Esophagus muscularis mucosa (tissue), 4 donors: ENCODE measurements around the gene C12orf60. TPM values are rescaled to one million over a fixed set of nuclear protein-coding genes. Genes with fewer than 3 reads are reported as not detected.
A peak's percentile ranks its signal among the peaks of the same experiment; 100 is the strongest.

Experiments used
- DNase-seq: peaks from one replicate; pipeline ENCODE4 v3.0.0-alpha.2; 2017; ENCODE audit errors: extremely low spot score
- H3K27ac ChIP-seq, 4 donors: fragments of 200-600 bp; sonication (generic); replicated peaks in 1 of 4; 1 replicate in 3 of 4; 2 replicates in 1 of 4; pipeline ENCODE4 v1.5.1; 2016 to 2019; ENCODE audit warnings: mild to moderate bottlenecking in 1 of 4
- H3K27me3 ChIP-seq, 4 donors: fragments of 200-600 bp; sonication (generic); one replicate each; pipeline versions ENCODE4 v1.5.1 to v1.6.0; 2016 to 2019
- H3K36me3 ChIP-seq, 4 donors: fragments of 200-600 bp; sonication (generic); one replicate each; pipeline ENCODE4 v1.5.1; 2016 to 2019
- H3K4me1 ChIP-seq, 4 donors: fragments of 200-600 bp; sonication (generic); one replicate each; pipeline ENCODE4 v1.5.1; 2016 to 2019
- H3K4me3 ChIP-seq, 4 donors: fragments of 200-600 bp; sonication (generic); 1 replicate in 2 of 4; 2 replicates in 2 of 4; pipeline ENCODE4 v1.5.1; 2016 to 2019; ENCODE audit warnings: mild to moderate bottlenecking in 4 of 4, moderate library complexity in 1 of 4
- H3K9me3 ChIP-seq, 4 donors: fragments of 200-600 bp; sonication (generic); 1 replicate in 3 of 4; 2 replicates in 1 of 4; pipeline ENCODE4 v1.5.1; 2016 to 2019
- CTCF ChIP-seq, 3 experiments: fragments of 200-600 bp in 2 of 3; fragments of 450-650 bp in 1 of 3; sonication (generic) in 2 of 3; IDR thresholded peaks; one replicate each; pipeline ENCODE4 v1.5.1; 2017 to 2019; ENCODE audit warnings: antibody characterized with exemption in 3 of 3, mild to moderate bottlenecking in 2 of 3, moderate library complexity in 1 of 3
- EP300 ChIP-seq: sonication (generic); formaldehyde crosslinking; IDR thresholded peaks from one replicate; pipeline ENCODE4 v1.6.1; 2017; ENCODE audit warnings: antibody characterized with exemption
- POLR2A ChIP-seq: fragments of 450-650 bp; IDR thresholded peaks from one replicate; pipeline ENCODE4 v1.6.1; 2017; ENCODE audit warnings: antibody characterized with exemption, moderate library complexity, mild to moderate bottlenecking, low read depth
- POLR2AphosphoS5 ChIP-seq, 2 donors: sonication (generic); formaldehyde crosslinking; IDR thresholded peaks; one replicate each; pipeline ENCODE4 v1.6.1; 2017; ENCODE audit warnings: antibody characterized with exemption in 2 of 2
- WGBS: methylation state at CpG from one replicate; pipeline ENCODE4 v1.1.5; 2018; 5-methylcytosine and 5-hydroxymethylcytosine counted together
- intact Hi-C: fragments of 100-400 bp; cut with DNase I; formaldehyde crosslinking; loops from one replicate; pipeline ENCODE4 v1.15.1; 2023
- total RNA-seq, 4 donors: library from RNA; depleted of rRNA; stranded (reverse); fragments of >200 nt; gene quantifications; one replicate each; pipeline versions ENCODE4 v1.1.0 to v1.2.1, GENCODE V29; 2016

C12orf60 gene
- total RNA-seq, 4 donors from 2014 or later, result 0.66 to 2.1 (median 1.1) TPM

- Histone ChIP-seq H3K4me3 (no peak overlapping the region), H3K36me3 (peaks cover 0 to 4% (median 0%) of the 10 kb centered on the region in 4 donors), H3K27me3 (no peaks in the 10 kb centered on the region), H3K9me3 (no peaks in the 10 kb centered on the region), H3K4me1 (peaks cover 5 to 32% (median 30%) of the 10 kb centered on the region in 4 donors), H3K27ac (no peak overlapping the region)
- intact Hi-C loops, result loop anchor here (5.0 kb wide), 1 partner anchor 36 kb away; the partner anchor contains the start of genes C12orf60 and WBP11
- TF ChIP-seq CTCF (IDR thresholded peaks at IDR 0.05), result no peak
- no peak for TF ChIP-seq POLR2AphosphoS5 (IDR thresholded peaks at IDR 0.05)
- no peak for TF ChIP-seq EP300
- no peak for TF ChIP-seq POLR2A
- WGBS, result 96% methylated on average over 3 of the region's 3 CpGs
- DNase-seq, result no peak
Observed at GRCh38 chr12:14766649-14767215, 36.7 kb upstream of the C12orf60 start.

- Histone ChIP-seq H3K27ac (peak overlapping the region in 1 of 4 donors; percentile 20), H3K27me3 (no peaks in the 10 kb centered on the region), H3K9me3 (no peaks in the 10 kb centered on the region), H3K4me3 (no peak overlapping the region), H3K4me1 (peaks cover 5 to 34% (median 33%) of the 10 kb centered on the region in 4 donors), H3K36me3 (no peaks in the 10 kb centered on the region)
- TF ChIP-seq POLR2AphosphoS5 (IDR thresholded peaks at IDR 0.05) (no peak), CTCF (IDR thresholded peaks at IDR 0.05) (no peak), POLR2A (no peak), EP300 (no peak)
- WGBS, result 58% methylated on average over 1 of the region's 1 CpG
- intact Hi-C loops, result loop anchor here (5.0 kb wide), 1 partner anchor 35 kb away; the partner anchor contains the start of genes C12orf60 and WBP11
- DNase-seq, result no peak
Observed at GRCh38 chr12:14767617-14768016, 35.9 kb upstream of the C12orf60 start.

GRCh38 chr12:14768823-14769405, 34.6 kb upstream of the C12orf60 start:
- H3K9me3 ChIP-seq, result no peaks in the 10 kb centered on the region
- H3K36me3 ChIP-seq, result no peaks in the 10 kb centered on the region
- H3K27me3 ChIP-seq, result no peaks in the 10 kb centered on the region
- peaks cover 5 to 39% (median 37%) of the 10 kb centered on the region in 4 donors for H3K4me1 ChIP-seq
- no peak for TF ChIP-seq POLR2AphosphoS5 (IDR thresholded peaks at IDR 0.05)
- no peak for TF ChIP-seq CTCF (IDR thresholded peaks at IDR 0.05)
- H3K4me3 ChIP-seq, result peak overlapping the region; percentile 74 to 85 (median 80)
- 58% methylated on average over 16 of the region's 16 CpGs for WGBS
- DNase-seq, result no peak
- intact Hi-C loops, result loop anchor here (5.0 kb wide), 1 partner anchor 33 kb away; the partner anchor contains the start of genes C12orf60 and WBP11
- H3K27ac ChIP-seq, result peak overlapping the region; percentile 93 to 98 (median 94)

- TF ChIP-seq EP300 (peak; percentile 23), CTCF (IDR thresholded peaks at IDR 0.05) (no peak)
- Histone ChIP-seq H3K4me3 (peak overlapping the region; percentile 74 to 85 (median 80)), H3K27ac (peak overlapping the region; percentile 93 to 98 (median 94)), H3K36me3 (no peaks in the 10 kb centered on the region), H3K27me3 (no peaks in the 10 kb centered on the region), H3K9me3 (no peaks in the 10 kb centered on the region), H3K4me1 (peaks cover 5 to 40% (median 37%) of the 10 kb centered on the region in 4 donors)
- 7% methylated on average over 23 of the region's 26 CpGs for WGBS
- DNase-seq, result no peak
- intact Hi-C loops, result loop anchor here (5.0 kb wide), 1 partner anchor 33 kb away; the partner anchor contains the start of genes C12orf60 and WBP11
Observed at GRCh38 chr12:14769466-14769968, 34.0 kb upstream of the C12orf60 start.
